ENCODE measurements around the gene ZNF135.

The ZNF135 gene

DNA sequence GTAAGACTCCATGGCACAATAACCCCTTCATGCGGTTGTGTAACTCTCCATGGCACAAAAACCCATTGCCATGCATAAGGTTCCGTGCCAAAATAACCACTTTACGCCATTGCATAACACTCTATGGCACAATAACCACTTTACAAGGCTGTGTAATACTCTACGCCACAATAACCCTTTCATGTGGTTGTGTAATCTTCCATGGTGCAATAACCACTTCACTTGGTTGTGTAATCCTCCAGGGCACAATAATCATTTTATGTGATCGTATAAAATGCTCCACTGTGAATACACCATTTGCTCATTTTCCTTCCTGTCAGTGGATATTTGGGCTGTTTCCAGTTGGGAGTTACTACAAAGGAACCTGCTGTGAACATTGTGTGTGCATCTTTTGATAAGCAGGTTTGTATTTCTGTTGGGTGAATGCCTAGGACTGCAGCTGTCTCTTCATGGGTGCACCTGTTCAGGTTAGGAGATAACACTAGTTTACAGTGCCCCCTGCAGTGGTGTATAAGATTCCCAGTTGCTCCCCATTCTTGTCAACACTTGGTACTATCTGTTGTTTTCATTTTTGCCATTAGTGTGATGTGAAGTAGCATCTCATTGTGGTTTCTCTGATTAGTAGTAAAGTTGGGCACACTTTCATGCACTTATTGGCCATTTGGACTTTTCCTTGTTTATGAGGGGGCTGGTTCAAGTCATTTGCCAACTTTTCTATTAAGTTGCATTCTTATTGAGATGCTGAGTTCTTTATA lies 60.1 kb downstream of the ZNF135 start:
- TF ChIP-seq, protein P1, sequence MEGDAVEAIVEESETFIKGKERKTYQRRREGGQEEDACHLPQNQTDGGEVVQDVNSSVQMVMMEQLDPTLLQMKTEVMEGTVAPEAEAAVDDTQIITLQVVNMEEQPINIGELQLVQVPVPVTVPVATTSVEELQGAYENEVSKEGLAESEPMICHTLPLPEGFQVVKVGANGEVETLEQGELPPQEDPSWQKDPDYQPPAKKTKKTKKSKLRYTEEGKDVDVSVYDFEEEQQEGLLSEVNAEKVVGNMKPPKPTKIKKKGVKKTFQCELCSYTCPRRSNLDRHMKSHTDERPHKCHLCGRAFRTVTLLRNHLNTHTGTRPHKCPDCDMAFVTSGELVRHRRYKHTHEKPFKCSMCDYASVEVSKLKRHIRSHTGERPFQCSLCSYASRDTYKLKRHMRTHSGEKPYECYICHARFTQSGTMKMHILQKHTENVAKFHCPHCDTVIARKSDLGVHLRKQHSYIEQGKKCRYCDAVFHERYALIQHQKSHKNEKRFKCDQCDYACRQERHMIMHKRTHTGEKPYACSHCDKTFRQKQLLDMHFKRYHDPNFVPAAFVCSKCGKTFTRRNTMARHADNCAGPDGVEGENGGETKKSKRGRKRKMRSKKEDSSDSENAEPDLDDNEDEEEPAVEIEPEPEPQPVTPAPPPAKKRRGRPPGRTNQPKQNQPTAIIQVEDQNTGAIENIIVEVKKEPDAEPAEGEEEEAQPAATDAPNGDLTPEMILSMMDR (conservative IDR thresholded peaks at IDR 0.05): no peak
- no peak overlapping the region for H3K27ac ChIP-seq
